Esophagus muscularis mucosa (tissue), 3 donors: ENCODE measurements around the gene VPS29.

ENCODE experiments used
- EP300 ChIP-seq: sonication (generic); formaldehyde crosslinking; IDR thresholded peaks from one replicate; pipeline ENCODE4 v1.6.1; 2017; ENCODE audit warnings: antibody characterized with exemption
- POLR2AphosphoS5 ChIP-seq, 2 donors: sonication (generic); formaldehyde crosslinking; IDR thresholded peaks; one replicate each; pipeline ENCODE4 v1.6.1; 2017; ENCODE audit warnings: antibody characterized with exemption in 2 of 2

- no peak for TF ChIP-seq EP300
- TF ChIP-seq POLR2AphosphoS5 (IDR thresholded peaks at IDR 0.05): no peak
Observed at GRCh38 chr12:110475426-110475825, 26.5 kb downstream of the VPS29 start.
